ENCODE data around the gene MVD. TPM values are rescaled to one million over a fixed set of nuclear protein-coding genes. Genes with fewer than 3 reads are reported as not detected.

MVD gene
- total and polyA plus RNA-seq, 8 donors = 24.3 to 154 (median 36.3) TPM

- no peaks in the 10 kb centered on the region for H3K9me3 ChIP-seq
- peak overlapping the region in 1 of 2 donors; percentile 78 for H3K4me3 ChIP-seq
- peaks cover 5 to 52% of the 10 kb centered on the region in 2 donors for H3K4me1 ChIP-seq
- H3K36me3 ChIP-seq = peaks cover 0 to 68% of the 10 kb centered on the region in 2 donors
- intact Hi-C loops (cut with DNase I) = no loop called here
- ATAC-seq = no peak
- DNase-seq = peak in 1 of 4 donors; percentile 79
- no peak for TF ChIP-seq CTCF (IDR thresholded peaks at IDR 0.05)
- H3K27ac ChIP-seq = no peak overlapping the region
- H3K27me3 ChIP-seq = no peaks in the 10 kb centered on the region
Observed at GRCh38 chr16:88647178-88648070, 15.5 kb downstream of the MVD start.

GRCh38 chr16:88646345-88647034 is 16.4 kb downstream of the MVD start:
- ATAC-seq (no peak), DNase-seq (peak in 1 of 4 donors; percentile 79)
- Histone ChIP-seq H3K27ac (no peak overlapping the region), H3K4me3 (no peak overlapping the region), H3K36me3 (peaks cover 0 to 60% of the 10 kb centered on the region in 2 donors), H3K4me1 (peaks cover 4 to 43% of the 10 kb centered on the region in 2 donors), H3K9me3 (no peaks in the 10 kb centered on the region), H3K27me3 (no peaks in the 10 kb centered on the region)
- intact Hi-C loops (cut with DNase I) = no loop called here
- no peak for TF ChIP-seq CTCF (IDR thresholded peaks at IDR 0.05)

- Histone ChIP-seq H3K36me3 (peaks cover 0 to 60% of the 10 kb centered on the region in 2 donors), H3K27ac (no peak overlapping the region), H3K4me1 (peaks cover 0 to 43% of the 10 kb centered on the region in 2 donors), H3K27me3 (peaks cover 0 to 5% of the 10 kb centered on the region in 2 donors), H3K9me3 (no peaks in the 10 kb centered on the region), H3K4me3 (no peak overlapping the region)
- ATAC-seq (no peak), DNase-seq (peak in 1 of 4 donors; percentile 72)
- intact Hi-C loops (cut with DNase I) = no loop called here
- no peak for TF ChIP-seq CTCF (IDR thresholded peaks at IDR 0.05)
Observed at GRCh38 chr16:88645941-88646340, 16.9 kb downstream of the MVD start.

GRCh38 chr16:88645455-88645854 is 17.4 kb downstream of the MVD start:
- ATAC-seq (no peak), DNase-seq (peak in 1 of 4 donors; percentile 49)
- H3K27ac ChIP-seq = no peak overlapping the region
- H3K4me1 ChIP-seq = peaks cover 0 to 43% of the 10 kb centered on the region in 2 donors
- intact Hi-C loops (cut with DNase I) = no loop called here
- TF ChIP-seq CTCF (IDR thresholded peaks at IDR 0.05) = no peak
- H3K4me3 ChIP-seq = no peak overlapping the region
- H3K9me3 ChIP-seq = no peaks in the 10 kb centered on the region
- peaks cover 0 to 60% of the 10 kb centered on the region in 2 donors for H3K36me3 ChIP-seq
- H3K27me3 ChIP-seq = peaks cover 3 to 10% of the 10 kb centered on the region in 2 donors

GRCh38 chr16:88643644-88643932 is 19.3 kb downstream of the MVD start:
- H3K36me3 ChIP-seq = peaks cover 0 to 52% of the 10 kb centered on the region in 2 donors
- no peak for DNase-seq
- no peak overlapping the region for H3K4me3 ChIP-seq
- no peak for ATAC-seq
- H3K4me1 ChIP-seq = peaks cover 0 to 41% of the 10 kb centered on the region in 2 donors
- no peak for TF ChIP-seq CTCF (IDR thresholded peaks at IDR 0.05)
- H3K27me3 ChIP-seq = peaks cover 22 to 28% of the 10 kb centered on the region in 2 donors
- H3K9me3 ChIP-seq = no peaks in the 10 kb centered on the region
- intact Hi-C loops (cut with DNase I) = no loop called here
- H3K27ac ChIP-seq = no peak overlapping the region

Measured in left lung (tissue), 10 donors.